Measurements from ENCODE around the gene FLT3.
"Not testable (repeated sequence)": the region's sequence is repeated elsewhere in the genome, so short reads cannot be mapped to it uniquely, and the experiment has no call there.

Gene FLT3

GRCh38 chr13:28100150-28101121 is at the start of gene FLT3:
Gene FLT3 (minus strand): TSS chr13:28100576. CDS start chr13:28100510, 66 bp downstream.
- peak; percentile 34 for DNase-seq

GRCh38 chr13:28147495-28147894 is 47.1 kb upstream of the FLT3 start:
- DNase-seq = no peak

GRCh38 chr13:28145049-28145448 is 44.7 kb upstream of the FLT3 start:
- no peak for DNase-seq

- DNase-seq = not testable (repeated sequence)
Observed at GRCh38 chr13:28141542-28141941, 41.2 kb upstream of the FLT3 start.

- no peak for DNase-seq
Observed at GRCh38 chr13:28140433-28141125, 40.2 kb upstream of the FLT3 start.

- peak; percentile 96 for DNase-seq
Observed at GRCh38 chr13:28138756-28139470, 38.5 kb upstream of the FLT3 start.

- DNase-seq = peak; percentile 95
Observed at GRCh38 chr13:28138012-28138755, 37.8 kb upstream of the FLT3 start, which contains the start of gene PAN3. Gene PAN3 (plus strand): TSS chr13:28138545. CDS start chr13:28138658, 113 bp downstream.

GRCh38 chr13:28137596-28137995 is 37.2 kb upstream of the FLT3 start:
- no peak for DNase-seq

GRCh38 chr13:28136916-28137315 is 36.5 kb upstream of the FLT3 start:
- no peak for DNase-seq

GRCh38 chr13:28131646-28132045 is 31.3 kb upstream of the FLT3 start:
- no peak for DNase-seq

- DNase-seq = no peak
Observed at GRCh38 chr13:28129911-28130693, 29.7 kb upstream of the FLT3 start.

- DNase-seq = no peak
Observed at GRCh38 chr13:28128926-28129325, 28.6 kb upstream of the FLT3 start.

- no peak for DNase-seq
Observed at GRCh38 chr13:28128030-28128429, 27.7 kb upstream of the FLT3 start.

GRCh38 chr13:28121224-28121623 is 20.8 kb upstream of the FLT3 start:
- DNase-seq = no peak

GRCh38 chr13:28120317-28120716 is 19.9 kb upstream of the FLT3 start:
- DNase-seq = no peak

GRCh38 chr13:28117689-28118377 is 17.5 kb upstream of the FLT3 start:
- DNase-seq = peak; percentile 27

GRCh38 chr13:28116736-28117135 is 16.4 kb upstream of the FLT3 start:
- no peak for DNase-seq

GRCh38 chr13:28110414-28110813 is 10.0 kb upstream of the FLT3 start:
- DNase-seq = no peak

- no peak for DNase-seq
Observed at GRCh38 chr13:28106976-28107375, 6.6 kb upstream of the FLT3 start.

GRCh38 chr13:28101886-28102285 is 1.5 kb upstream of the FLT3 start:
- DNase-seq = not testable (repeated sequence)
